Stomach (tissue), 4 donors: ENCODE results near the gene EFNA4.

ENCODE experiments used
- EP300 ChIP-seq: sonication (generic); formaldehyde crosslinking; IDR thresholded peaks from one replicate; pipeline ENCODE4 v1.6.1; 2017; ENCODE audit warnings: antibody characterized with exemption
- POLR2A ChIP-seq, 4 donors: fragments of 450-650 bp; IDR thresholded peaks; one replicate each; pipeline ENCODE4 v1.6.1; 2016; ENCODE audit warnings: antibody characterized with exemption in 4 of 4, control low read depth in 2 of 4, mild to moderate bottlenecking in 1 of 4, moderate library complexity in 1 of 4
- TF ChIP-seq, protein P1 (sequence below), 7 experiments: fragments of 450-650 bp in 4 of 7; fragments of 200-600 bp in 3 of 7; sonication (generic) in 3 of 7; IDR thresholded peaks; one replicate each; pipeline ENCODE4 v1.5.1; 2016 to 2019; ENCODE audit warnings: antibody characterized with exemption in 7 of 7, control low read depth in 2 of 7, mild to moderate bottlenecking in 1 of 7

DNA sequence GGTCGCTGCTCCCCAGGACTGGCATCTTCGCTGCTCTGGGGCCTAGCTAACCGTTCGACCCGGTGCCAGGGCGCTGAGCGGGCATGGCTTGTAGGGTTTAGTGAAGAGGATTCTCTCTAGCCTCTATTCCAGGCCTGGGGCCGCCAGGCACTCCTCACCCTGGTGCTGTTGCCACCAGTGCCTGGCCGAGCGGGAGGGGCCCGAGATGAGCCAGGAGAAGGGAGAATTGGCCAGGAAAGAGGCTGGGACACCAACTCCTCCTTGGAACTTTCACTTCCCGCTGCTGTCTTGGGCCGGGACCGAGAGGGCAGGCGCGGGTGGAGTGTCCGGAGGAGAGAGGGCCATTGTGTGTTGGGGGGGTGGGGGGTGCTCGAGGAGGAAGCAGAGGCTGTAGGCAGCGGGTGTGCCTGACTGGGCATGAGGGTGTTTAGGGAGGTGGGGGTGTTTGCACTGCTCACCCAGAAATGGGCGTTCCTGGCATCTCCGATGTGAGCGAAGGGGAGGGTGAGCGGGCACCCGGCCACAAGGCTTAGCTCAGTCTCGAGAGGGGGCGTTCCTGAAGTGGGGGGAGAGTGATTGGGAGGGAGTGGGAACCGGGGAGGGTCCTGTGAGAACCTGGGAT, 11.7 kb upstream of the EFNA4 start:
- no peak for TF ChIP-seq POLR2A (IDR thresholded peaks at IDR 0.05)
- TF ChIP-seq, protein P1, sequence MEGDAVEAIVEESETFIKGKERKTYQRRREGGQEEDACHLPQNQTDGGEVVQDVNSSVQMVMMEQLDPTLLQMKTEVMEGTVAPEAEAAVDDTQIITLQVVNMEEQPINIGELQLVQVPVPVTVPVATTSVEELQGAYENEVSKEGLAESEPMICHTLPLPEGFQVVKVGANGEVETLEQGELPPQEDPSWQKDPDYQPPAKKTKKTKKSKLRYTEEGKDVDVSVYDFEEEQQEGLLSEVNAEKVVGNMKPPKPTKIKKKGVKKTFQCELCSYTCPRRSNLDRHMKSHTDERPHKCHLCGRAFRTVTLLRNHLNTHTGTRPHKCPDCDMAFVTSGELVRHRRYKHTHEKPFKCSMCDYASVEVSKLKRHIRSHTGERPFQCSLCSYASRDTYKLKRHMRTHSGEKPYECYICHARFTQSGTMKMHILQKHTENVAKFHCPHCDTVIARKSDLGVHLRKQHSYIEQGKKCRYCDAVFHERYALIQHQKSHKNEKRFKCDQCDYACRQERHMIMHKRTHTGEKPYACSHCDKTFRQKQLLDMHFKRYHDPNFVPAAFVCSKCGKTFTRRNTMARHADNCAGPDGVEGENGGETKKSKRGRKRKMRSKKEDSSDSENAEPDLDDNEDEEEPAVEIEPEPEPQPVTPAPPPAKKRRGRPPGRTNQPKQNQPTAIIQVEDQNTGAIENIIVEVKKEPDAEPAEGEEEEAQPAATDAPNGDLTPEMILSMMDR (IDR thresholded peaks at IDR 0.05): no peak
- no peak for TF ChIP-seq EP300
